ENCODE data around the gene PHLDA2.
"Not testable (repeated sequence)": the region's sequence is repeated elsewhere in the genome, so short reads cannot be mapped to it uniquely, and the experiment has no call there.

PHLDA2 gene

DNA sequence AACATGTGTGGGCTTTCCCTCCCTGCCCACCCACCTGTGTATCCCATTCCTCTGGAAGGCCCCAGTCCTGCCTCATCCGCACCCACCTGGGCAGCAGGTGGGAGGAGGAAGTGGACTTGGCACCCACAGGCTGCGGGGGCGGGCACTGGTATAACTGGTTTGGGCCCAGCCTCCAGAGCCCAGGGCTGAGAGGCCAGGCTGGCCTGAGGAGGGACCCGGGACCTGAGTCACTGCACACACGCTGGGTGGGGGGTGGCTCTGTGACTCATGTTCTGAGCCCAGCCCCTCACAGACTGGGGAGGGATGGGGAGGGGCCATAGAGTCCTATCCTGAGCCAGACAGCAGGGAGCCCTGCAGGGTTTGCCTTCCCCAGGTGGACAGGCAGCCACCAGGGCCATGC is 16.7 kb downstream of the PHLDA2 start:
- DNase-seq = no peak

DNA sequence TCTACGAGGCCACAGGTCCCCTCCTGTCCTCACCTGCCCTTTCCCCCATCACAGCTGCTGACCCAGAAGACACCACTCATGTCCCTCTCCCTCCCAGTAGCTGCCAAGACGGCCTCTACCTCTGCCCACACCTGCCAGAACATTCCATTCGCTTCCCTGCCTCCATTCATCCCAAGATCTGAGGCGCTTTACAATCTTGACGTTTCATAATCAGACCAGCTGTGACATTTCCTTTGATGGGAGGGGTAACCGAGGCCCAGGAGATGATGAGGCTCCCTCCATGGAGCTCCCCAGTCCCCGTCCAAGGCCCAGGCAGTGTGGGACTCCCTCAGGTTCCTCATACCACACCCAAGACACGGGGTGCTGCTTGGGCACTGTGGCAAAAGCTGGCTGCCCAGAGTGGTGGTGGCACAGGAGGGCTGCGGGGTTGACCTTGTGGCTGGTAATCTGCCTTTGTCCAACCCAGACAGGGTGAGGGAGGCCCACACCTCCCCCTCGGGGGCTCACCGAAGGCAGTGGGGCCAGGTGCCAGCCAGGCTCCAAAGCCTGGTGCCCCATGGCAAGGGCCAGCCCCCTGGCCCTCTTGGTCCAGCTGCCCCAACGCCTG is 17.3 kb downstream of the PHLDA2 start:
- no peak for DNase-seq

DNA sequence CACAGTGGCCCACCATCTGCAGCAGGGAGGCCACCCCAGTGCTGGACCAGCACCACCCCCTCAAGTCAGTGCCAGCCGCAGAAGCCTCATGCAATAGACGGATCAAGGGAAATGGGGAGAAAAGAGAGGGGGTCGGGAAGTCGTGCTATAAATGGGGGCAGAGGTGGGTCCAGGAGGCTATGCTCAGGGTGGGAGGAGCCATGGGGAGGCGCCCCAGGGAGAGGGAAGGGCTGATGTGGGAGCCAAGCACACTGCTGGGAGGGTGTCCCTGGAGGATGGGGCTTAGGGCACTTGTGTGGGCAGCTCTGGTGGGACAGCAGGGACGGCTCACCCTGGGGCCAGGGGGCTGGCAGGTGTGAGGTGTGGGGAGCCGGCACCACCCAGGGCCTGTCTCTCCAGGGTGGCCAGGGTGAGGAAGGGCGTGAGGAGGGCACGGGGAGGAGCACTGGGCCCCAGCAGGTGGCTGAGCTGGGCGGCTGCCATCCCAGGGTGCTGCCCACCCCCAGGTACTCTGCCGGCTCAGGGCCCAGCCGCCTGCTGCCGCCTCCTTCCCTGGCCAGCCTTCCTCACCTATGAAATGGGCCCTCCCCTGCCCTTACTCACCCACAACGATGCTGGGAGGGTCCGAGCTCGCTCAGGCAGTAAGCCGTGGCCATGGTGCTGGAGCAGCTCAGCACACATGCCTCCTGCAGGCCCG is 18.0 kb downstream of the PHLDA2 start:
- DNase-seq = no peak

DNA sequence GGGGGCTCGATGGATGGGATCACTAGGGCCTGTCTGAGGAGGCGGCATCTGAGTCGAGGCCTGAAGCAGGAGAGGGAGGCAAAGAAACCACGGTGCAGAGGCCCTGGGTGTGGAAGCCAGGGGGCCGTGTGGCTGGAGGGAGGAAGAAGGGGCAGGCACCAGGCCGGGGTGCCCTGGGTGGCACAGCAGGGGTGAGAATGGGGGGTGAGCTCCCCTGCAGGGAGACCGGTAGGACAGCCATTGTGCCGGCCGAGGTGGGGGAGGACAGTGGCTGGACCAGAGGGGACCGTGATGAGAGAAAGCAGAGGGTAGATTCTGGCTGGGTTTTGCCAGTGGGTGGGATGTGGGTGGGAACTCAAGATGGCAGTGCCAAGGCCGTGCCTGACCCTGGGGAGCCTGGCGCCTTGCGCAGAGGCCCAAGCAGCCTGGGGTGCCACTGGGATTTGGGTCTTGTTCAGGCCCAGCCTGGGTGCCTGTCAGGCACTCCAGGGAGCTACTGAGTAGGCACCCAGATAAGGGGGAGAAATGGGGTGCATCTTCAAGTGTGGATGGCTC is 18.7 kb downstream of the PHLDA2 start:
- no peak for DNase-seq

DNA sequence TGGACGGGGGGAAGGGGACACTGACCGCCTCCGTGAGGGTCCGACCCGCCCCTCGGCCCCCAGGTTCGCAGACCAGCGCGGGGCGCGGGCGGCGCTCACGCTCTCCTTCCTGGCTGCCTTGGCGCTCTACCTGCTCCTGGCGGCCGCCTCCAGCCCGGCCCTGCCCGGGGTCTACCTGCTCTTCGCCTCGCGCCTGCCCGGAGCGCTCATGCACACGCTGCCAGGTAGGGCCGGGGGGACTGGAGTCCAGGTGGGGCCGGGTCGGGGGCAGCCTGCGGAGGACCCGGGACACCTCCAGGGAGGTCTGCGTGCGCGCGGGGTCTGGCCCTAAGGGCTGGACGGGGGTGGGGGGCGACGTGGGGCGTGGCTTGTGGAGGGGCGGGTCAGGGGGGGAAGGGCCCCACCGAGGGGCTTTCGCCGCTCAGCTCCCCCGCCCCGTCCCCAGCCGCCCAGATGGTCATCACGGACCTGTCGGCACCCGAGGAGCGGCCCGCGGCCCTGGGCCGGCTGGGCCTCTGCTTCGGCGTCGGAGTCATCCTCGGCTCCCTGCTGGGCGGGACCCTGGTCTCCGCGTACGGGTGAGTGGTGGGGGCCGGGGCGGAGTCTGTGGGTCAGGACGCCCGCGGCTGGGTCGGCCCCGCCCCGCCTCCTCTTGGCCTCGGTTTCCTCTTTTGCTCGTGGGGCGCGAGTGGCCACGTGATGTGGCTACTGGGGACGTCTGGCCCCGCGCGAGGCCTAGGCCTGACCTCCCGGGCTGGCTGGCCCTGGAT is 19.9 kb downstream of the PHLDA2 start:
- DNase-seq = no peak

DNA sequence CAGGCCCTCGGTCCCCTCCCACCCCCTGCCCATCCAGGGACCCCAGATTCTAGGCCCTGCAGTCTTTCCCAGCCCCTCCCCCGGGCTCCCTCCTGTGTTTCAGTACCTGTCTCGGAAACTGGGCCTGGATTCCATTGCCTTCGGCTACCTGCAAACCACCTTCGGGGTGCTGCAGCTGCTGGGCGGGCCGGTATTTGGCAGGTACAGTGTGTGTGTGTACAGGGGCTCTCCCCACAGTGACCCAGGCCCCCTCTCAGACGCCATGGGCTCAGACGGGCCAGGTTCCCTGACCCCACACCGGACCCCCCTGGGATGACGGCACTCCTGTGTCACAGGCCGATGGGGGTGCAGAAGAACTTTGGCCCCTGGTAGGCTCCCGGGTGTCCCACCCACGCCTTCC is 21.1 kb downstream of the PHLDA2 start:
- DNase-seq = no peak

DNA sequence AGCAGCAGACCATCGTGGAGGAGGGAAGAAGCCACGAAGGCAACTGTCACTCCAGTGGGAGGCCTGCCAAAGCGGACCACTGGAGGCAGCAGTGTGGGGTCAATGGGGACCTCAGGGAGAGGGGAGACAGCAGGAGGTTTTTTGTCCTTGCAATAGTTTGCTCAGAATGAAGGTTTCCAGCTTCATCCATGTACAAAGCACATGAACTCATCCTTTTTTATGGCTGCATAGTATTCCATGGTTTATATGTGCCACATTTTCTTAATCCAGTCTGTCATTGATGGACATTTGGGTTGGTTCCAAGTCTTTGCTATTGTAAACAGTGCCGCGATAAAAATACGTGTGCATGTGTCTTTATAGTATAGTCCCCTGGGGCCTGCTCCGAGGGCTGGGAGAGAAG is 23.9 kb downstream of the PHLDA2 start:
- not testable (repeated sequence) for DNase-seq

DNA sequence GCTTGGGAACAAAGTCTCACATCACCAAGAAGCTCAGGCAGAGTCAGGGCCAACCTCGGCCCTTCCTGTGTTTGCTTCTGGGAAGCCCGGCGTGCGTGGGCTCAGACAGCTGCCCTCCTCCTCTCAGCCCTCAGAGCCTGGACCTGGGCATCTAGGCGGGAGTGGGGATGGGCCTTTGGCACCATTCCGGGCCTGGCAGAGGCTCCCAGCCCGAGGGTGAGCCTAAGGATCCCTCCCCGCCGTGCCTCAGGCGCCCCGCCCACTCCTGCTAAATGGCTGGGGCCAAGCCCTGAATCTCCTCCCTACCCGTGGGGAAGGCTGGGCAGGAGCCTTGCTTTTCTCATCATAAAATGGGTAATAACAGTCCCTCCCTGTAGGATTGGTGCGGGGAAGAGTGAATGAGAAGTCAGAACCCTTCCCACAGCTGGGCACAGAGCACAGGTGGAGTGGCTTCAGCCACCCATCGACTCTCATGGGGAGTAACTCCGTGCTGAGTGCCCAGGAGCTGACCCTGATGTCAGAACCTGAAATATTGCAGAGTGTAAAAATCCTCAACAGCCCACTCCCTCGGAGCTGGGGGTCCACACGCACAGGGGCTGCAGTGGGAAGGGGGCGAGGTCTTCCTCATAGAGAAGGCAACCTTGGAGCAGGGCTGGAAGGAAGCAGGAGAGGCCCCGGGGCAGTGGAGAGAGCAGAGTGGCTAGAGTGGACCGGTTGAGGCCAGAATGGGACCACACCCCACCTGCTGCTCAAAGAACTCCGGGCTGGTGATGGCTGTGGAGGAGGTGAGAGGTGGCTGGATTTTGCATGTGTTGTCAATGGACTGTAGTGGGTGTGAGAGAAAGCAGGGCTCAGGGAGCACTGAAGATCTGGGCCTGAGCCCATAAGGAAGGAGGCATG is 24.8 kb downstream of the PHLDA2 start:
- no peak for DNase-seq

DNA sequence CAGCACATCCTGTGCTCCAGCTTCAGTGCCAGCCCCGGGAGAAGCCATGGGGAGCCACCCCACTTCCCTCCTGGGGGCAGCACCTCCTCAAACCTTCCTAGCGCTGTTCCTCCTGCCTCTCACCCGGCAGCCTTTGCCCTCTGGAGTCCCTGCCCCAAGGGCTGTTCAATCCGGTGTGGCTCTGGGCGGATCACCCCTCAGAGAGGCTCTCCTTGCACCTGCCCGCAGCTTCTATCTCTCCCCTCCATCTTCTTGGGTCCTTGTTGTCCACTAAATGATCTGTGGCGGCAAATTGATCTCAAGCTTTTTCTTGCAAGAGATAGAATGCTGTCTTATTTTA is 25.6 kb downstream of the PHLDA2 start:
- no peak for DNase-seq

DNA sequence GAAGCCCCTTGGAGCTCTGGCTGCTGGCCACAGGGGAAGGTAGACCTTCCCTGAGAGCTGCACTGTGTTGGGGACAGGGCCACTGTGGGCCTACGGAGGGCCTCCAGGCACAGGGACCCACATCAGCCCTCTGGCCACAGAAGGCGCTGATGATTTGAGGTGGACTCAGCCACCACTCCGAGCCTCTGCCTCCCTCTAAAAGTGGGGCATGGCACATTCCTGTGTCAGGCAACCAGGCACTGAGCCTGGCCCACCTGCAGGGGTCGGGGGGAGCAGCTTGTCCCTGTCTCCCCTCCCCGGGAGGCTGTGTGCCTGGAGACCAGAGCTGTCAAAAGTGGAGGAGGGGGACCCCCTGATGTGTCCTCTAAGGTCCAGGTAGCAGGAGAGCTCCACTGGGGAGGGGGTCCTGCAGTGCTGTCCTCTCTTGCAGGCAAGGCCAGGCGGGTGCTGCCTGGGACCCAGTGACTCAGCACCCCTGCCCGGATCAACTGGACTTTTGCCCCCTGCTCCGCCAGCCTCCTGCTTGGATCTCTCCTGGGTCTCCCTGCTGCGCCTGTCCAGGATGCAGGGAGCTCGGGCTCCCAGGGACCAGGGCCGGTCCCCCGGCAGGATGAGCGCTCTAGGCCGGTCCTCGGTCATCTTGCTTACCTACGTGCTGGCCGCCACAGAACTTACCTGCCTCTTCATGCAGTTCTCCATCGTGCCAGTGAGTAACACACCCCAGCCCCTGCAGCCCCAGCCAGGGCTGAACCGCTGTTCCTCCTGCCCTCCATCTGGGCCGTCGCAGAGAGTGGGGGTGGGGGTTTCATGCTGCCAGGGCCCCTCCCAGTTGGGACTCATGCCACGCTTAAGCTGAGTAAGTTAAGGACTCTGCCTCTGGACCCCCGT is 26.2 kb downstream of the PHLDA2 start:
- no peak for DNase-seq

DNA sequence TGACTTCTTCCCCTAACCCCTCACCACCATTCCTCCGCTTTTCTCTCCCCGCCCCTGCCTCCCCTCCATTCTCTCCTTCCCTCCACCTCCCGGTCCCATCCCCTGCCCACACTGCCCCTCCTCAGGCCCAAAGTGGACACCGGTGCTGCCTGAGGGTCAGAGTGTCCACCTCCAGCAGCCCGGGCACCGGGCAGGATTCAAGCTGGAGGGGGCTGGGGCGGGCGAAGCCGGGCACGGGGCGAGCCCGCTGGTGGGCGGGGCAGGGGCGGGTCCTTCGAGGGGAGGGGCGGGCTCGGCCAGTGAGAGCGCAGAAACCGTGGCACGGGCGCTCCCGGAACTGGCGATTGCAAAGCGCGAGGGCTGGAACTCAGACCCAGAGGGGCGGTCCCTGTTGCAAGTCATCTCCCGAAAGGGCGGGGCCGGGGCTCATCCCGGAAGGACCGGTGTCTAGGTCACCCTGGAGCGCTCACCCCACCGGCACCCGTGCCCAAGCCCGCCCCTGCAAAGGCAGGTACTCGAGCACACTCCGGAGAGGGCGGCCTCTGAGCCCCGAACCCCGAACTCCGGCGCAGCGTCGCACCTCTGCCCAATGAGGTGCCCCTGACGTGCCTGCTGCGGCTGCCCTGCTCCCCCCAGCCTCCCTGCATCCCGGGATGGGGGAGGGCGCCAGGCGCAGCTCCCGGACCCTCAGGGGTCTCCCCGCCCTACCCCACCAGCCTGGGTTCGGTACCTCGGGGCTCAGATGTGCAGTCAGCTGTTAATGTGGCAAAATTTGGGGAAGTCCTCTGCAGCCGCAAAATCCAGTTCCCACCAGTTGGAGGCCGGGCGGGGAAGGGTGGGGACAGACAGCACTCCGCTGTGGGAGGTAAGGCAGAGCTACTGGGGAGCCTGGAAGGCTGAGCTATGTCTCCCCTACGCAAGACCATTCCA is 27.1 kb downstream of the PHLDA2 start:
- peak; percentile 91 to 92 for DNase-seq

DNA sequence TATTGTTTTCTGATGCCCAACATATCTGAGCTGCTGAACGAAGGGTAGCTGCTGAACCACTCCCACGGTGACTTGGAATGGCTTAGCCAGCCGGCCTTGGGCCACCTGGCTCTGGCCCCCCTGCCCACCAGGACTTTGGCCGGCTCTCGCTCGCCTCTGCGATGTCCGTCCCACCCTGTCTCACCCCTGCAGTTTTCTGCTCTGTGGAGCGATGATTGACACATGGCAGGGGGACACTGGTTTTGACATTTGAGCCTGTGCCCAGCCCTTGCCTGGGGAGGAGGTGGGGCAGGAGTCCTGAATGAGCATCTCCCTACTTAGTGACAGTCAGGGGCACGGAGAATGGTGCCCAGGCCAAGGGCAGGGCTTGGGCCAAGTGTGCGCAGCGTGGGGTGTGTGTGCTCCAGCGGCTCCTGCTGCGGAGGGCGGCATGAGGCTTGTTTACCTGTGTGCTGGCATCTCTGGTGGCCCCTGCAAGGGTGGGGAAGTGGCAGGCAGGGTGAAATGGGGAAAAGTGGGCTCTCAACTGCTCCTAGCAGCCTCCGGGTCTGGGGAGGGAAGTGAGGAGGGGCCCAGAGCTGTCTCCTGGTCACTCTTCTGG is 27.9 kb downstream of the PHLDA2 start:
- no peak for DNase-seq

DNA sequence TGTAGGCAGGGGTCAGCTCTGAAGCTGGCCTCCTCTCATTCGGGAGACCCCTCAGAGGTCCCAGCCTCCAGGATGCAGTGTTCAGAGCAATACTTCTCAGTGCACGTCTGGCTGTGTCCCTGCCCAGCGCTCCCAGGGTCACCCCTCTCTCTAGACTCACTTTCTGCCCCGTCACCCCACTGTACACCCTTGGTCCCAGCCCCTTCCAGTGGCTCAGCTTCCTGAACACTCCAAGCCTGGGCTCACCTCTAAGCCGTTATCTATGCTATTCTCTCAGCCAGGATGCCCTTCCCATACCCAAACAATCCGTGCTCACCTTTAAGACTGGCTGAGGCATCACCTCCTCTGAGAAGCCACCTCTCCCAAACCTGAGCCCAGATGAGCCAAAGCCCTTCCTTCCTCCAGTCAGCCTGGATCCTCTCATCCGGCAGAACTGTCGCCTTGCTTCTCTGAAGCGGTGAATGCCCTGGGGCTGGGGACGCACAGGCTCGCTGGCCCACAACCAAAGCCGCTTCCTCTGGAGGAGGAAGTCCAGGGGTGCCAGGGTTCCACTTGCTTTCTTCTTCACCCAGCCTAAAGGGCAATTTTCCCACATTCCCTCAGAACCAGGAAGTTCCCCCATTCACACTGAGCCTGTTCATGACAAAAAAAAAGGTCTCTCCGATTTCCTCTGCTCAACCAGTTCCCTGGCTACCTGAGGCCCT is 30.0 kb downstream of the PHLDA2 start:
- DNase-seq = peak; percentile 81 to 87

DNA sequence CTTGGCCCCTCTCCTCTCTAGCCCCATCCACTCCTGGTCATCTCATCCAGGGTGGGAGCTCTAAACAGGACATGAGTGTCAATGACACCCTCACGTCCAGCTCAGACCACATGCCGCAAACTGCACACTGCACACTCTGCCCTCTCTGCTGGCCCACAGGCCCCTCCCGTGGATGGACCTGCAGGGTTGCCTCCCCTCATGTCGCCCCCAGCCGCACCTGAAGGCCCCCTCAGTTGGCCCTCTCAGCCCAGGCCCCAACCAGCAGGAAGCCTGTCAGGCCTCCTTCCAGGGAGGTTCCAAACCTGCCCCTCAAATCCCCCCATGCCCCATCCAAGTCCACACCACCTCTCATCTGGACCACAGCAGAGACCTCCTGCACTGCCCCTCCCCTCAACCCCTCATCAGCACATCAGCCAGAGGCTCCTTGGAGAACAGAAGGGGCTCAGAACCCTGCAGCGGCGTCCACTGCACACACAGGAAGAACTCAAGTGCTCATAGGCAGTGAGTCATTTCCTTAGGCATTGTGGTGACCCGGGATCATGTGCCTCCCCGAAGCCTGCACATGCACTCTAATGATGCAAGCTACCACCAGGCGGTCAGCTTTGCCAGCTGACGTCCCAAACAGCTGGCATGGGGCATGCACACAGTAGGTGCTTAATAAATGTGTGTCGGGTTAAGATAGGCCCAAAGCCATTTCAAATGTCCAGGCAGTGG is 30.7 kb downstream of the PHLDA2 start:
- peak; percentile 68 to 87 for DNase-seq

DNA sequence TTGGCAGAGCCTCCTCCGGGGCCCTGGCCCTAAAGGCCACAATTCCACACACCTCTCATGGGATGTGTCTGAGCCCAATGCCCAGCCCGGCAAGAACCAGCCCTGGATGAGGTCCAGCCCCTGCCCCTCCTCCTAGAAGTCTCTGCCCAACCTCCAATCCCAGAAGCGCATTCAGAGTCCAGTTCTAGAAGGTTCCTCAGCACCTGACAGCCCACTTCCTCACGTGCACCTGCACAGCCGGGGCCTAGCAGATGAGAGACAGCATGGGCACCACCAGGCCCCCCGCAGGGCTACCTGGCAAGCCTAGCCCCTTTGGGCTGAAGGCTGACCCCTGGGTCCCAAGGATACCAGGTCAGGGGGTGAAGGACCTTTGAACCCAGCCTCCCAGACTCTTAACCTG is 32.2 kb downstream of the PHLDA2 start:
- DNase-seq = no peak

DNA sequence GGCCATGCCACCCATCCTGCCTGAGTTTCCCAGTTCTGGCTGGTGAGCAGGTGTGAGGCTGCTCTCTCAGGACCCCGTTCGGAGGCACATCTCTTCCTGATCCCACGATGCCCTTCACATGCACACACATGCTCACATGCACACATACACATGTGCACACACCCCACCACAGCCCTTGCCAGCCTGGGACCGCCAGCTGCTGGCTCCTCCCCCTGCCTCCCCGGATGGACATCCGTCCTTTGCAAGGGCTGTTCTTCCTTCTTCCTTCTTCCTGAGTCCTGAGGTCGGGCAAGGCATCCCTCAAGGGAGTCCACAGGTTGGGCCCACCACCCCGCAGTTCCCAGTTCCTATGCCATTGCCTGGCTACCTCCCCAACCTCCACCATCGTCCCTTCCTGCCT is 33.2 kb downstream of the PHLDA2 start:
- DNase-seq = no peak

DNA sequence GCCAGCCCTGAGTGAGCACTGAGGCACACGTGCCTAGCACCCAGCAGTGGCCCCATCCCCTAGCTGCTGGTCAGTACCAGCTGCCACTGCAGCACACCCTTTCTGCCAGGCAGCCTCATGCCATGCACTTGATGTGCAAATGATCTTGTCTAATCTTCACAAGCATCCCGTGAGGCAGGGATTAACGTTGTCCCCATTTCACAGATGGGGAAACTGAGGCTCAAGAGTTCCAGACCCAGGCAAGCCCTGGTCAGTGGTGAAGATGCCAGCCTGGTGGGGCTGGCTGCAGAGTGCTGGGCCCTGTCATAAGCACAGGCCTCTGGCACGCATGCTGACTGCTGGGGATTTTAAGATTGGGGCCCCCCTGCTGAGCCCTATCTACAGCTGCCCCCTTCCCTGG is 35.3 kb downstream of the PHLDA2 start:
- DNase-seq = no peak

DNA sequence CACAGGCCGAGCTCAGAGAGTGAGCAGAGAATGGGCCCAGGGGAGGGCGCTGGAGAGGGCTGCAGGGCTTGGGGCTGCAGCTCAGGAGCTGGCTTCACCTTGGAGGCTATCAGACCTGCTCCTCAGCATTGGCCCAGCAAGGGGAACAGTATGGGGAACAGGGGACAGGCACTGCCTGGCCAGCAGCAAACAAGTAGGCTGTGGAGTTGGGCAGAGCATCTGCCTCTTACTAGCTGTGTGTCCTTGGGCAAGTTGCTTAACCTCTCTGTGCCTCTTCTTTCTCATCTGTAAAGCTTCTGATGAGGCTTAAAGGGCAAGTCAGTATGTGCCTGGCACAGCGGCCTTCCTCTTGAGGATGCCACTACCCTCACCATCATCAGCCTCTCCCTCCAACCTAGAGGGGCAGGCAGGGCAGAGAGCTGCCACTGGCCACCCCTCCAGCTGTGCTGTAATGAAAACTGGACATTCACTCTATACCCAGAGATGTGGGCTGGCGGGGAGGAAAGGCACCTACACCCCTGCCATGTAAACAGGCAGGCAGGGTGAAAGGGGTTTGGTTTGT is 36.2 kb downstream of the PHLDA2 start:
- no peak for DNase-seq

All from AML-193 (cell line).